ENCODE data around the gene PPA1.

PPA1 gene

DNA sequence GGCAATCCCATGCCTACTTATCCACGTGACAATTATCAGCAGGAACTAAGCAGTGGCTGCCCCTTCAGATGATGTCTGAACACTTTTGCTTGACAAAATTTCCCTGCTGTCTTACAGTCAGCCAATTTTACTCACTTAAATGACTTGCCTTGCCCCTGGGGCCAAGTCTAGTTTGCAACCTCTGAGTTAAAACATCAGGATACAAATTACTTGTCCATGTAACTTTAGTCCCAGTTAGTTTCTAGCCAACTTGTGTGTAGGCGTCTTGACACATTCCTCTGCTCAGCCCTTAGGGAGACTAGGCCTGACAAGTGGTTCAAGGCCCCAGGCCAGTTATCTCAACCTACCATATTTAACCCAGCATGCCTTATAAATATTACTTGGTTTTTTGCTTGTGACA lies 75.1 kb downstream of the PPA1 start:
- H3K4me3 ChIP-seq (ENCODE audit: low read depth, low read length): no peak overlapping the region
- DNase-seq (ENCODE audit: low read depth): no peak
- no peak for TF ChIP-seq CTCF (conservative IDR thresholded peaks at IDR 0.05; ENCODE audit: low read depth, low read length)

- no peak for DNase-seq (ENCODE audit: low read depth)
- H3K4me3 ChIP-seq (ENCODE audit: low read depth, low read length): no peak overlapping the region
- TF ChIP-seq CTCF (conservative IDR thresholded peaks at IDR 0.05; ENCODE audit: low read depth, low read length): no peak
These were observed 77.9 kb downstream of the PPA1 start for GRCh38 chr10:70155255-70155838.
